ENCODE data around the gene CCDC188. TPM values are rescaled to one million over a fixed set of nuclear protein-coding genes. Genes with fewer than 3 reads are reported as not detected.
A peak's percentile ranks its signal among the peaks of the same experiment; 100 is the strongest.

Gene CCDC188
- total RNA-seq, 6 experiments from 2014 or later: not detected

GRCh38 chr22:20159076-20159475 is 8.2 kb upstream of the CCDC188 start:
- Histone ChIP-seq H3K9me3 (no peaks in the 10 kb centered on the region), H3K36me3 (no peaks in the 10 kb centered on the region), H3K27me3 (no peaks in the 10 kb centered on the region), H3K4me3 (no peak overlapping the region), H3K27ac (no peak overlapping the region), H3K4me1 (no peaks in the 10 kb centered on the region)
- ATAC-seq (no peak), DNase-seq (no peak)
- intact Hi-C loops (cut with DNase I): loop anchor here (5.0 kb wide), 1 partner anchor 123 kb away; no protein-coding TSS in a partner anchor
- TF ChIP-seq, protein P1, sequence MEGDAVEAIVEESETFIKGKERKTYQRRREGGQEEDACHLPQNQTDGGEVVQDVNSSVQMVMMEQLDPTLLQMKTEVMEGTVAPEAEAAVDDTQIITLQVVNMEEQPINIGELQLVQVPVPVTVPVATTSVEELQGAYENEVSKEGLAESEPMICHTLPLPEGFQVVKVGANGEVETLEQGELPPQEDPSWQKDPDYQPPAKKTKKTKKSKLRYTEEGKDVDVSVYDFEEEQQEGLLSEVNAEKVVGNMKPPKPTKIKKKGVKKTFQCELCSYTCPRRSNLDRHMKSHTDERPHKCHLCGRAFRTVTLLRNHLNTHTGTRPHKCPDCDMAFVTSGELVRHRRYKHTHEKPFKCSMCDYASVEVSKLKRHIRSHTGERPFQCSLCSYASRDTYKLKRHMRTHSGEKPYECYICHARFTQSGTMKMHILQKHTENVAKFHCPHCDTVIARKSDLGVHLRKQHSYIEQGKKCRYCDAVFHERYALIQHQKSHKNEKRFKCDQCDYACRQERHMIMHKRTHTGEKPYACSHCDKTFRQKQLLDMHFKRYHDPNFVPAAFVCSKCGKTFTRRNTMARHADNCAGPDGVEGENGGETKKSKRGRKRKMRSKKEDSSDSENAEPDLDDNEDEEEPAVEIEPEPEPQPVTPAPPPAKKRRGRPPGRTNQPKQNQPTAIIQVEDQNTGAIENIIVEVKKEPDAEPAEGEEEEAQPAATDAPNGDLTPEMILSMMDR (IDR thresholded peaks at IDR 0.05): no peak
- 81% methylated on average over 4 of the region's 9 CpGs for WGBS (ENCODE audit: insufficient coverage, low coverage, low lambda C conversion rate, missing lambda C conversion rate)

- Histone ChIP-seq H3K36me3 (no peaks in the 10 kb centered on the region), H3K4me1 (no peaks in the 10 kb centered on the region), H3K27ac (no peak overlapping the region), H3K27me3 (no peaks in the 10 kb centered on the region), H3K9me3 (no peaks in the 10 kb centered on the region), H3K4me3 (no peak overlapping the region)
- intact Hi-C loops (cut with DNase I): loop anchor here (5.0 kb wide), 1 partner anchor 124 kb away; no protein-coding TSS in a partner anchor
- no CpG with 5 or more reads among the region's 15 CpGs for WGBS (ENCODE audit: insufficient coverage, low coverage, low lambda C conversion rate, missing lambda C conversion rate)
- ATAC-seq: no peak
- TF ChIP-seq POLR2A (IDR thresholded peaks at IDR 0.05): no peak
- TF ChIP-seq, protein P1 (IDR thresholded peaks at IDR 0.05): no peak
- no peak for DNase-seq
These were observed 7.7 kb upstream of the CCDC188 start for GRCh38 chr22:20158391-20159036.

DNA sequence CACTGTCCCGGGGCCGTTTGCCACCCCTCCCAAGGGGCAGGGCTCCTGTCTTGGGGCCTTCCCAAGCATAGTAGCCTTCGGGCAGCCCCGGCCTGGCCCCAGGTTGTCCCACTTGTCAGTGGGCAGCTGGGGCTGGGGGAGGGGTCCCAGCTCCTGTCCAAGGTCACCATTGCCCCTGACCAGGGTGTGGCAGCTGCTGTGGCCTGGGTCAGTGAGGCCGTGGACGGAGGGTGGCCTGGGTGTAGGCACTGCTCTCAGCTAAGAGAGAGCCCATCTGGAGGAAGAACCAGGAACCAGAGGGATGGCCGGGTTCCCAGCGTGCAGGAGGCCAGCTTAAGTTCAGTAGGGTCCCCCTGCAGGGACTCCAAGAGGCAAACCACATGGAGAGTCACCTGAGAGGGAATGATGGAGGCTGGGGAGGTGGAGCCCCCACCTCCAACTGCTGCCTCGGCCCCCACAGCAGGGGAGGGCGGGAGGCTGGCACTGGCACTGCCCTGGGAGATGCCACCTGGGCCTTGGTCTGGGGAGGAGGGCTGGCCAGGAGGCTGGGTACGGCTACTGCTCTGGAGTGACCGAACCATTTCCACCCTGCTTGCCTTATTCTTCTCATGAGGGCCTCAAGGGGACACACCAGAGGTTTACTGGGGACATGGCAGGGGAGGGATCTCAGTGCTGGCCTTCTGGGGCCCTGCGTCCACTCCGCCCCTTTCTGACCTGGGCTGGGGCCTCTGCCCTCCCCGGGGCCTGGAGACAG is 6.8 kb upstream of the CCDC188 start:
- intact Hi-C loops (cut with DNase I): loop anchor here (5.0 kb wide), 1 partner anchor 125 kb away; no protein-coding TSS in a partner anchor
- 0% methylated on average over 2 of the region's 15 CpGs for WGBS (ENCODE audit: insufficient coverage, low coverage, low lambda C conversion rate, missing lambda C conversion rate)
- Histone ChIP-seq H3K9me3 (no peaks in the 10 kb centered on the region), H3K27me3 (no peaks in the 10 kb centered on the region), H3K27ac (no peak overlapping the region), H3K36me3 (no peaks in the 10 kb centered on the region), H3K4me3 (no peak overlapping the region), H3K4me1 (no peaks in the 10 kb centered on the region)
- ATAC-seq (no peak), DNase-seq (no peak)
- TF ChIP-seq, protein P1 (IDR thresholded peaks at IDR 0.05): no peak
- TF ChIP-seq POLR2A (IDR thresholded peaks at IDR 0.05): no peak

DNA sequence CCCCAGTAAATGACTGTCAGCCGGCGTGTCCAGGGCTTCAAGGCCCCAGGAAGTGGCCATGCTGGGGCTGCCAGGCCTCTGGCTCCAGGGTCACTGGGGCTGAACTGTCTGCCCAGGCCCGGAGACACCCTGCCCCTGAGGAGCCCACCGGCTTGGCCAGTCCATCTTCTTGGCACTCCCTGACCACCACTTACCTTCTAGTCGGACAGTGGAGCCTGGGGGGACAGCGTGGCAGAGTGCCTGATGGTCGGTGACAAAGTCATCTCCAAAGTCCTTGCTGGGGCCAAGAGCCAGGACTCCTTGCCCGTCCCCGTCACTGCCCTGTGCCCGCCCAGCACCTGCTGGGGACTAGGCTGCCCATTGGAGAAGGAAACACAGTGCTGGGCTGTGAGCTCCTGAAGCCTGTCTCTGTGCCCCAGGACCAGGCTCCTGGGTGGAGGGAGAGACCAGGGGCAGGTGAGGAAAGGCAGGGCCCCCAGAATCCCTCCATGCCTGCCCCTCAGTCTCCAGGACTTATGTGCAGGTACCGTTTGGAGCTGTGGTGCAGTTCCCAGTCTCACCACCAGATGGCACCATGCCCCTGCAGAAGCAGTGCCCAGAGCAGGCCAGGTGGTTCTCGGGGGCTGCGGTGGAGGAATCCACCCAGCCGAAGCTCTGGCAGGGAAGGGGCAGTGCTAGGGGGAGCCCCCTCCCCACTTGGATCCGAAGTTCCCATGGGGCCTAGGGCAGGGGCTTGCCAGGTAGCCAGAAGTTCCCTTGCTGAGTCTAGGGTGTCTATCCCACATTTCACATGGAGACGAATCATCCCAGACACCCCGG is 6.0 kb upstream of the CCDC188 start:
- ATAC-seq (peak; percentile 82 to 97 (median 92)), DNase-seq (peak; percentile 81 to 88 (median 86))
- TF ChIP-seq, protein P1 (IDR thresholded peaks at IDR 0.05): peak; percentile 97 to 100 (median 98)
- TF ChIP-seq POLR2A (IDR thresholded peaks at IDR 0.05): no peak
- Histone ChIP-seq H3K9me3 (no peaks in the 10 kb centered on the region), H3K4me3 (no peak overlapping the region), H3K27me3 (no peaks in the 10 kb centered on the region), H3K4me1 (no peaks in the 10 kb centered on the region), H3K36me3 (no peaks in the 10 kb centered on the region), H3K27ac (no peak overlapping the region)
- intact Hi-C loops (cut with DNase I): loop anchor here (5.0 kb wide), 1 partner anchor 125 kb away; no protein-coding TSS in a partner anchor
- WGBS (ENCODE audit: insufficient coverage, low coverage, low lambda C conversion rate, missing lambda C conversion rate): 49% methylated on average over 5 of the region's 17 CpGs

All from right lobe of liver (tissue), 6 donors.